Measurements from ENCODE around the gene TNS2. TPM values are rescaled to one million over a fixed set of nuclear protein-coding genes. Genes with fewer than 3 reads are reported as not detected.
A peak's percentile ranks its signal among the peaks of the same experiment; 100 is the strongest.
"Not testable (repeated sequence)": the region's sequence is repeated elsewhere in the genome, so short reads cannot be mapped to it uniquely, and the experiment has no call there.

The TNS2 gene
- total RNA-seq, 1 experiment from 2014 or later = 7.0 TPM

- no peak for DNase-seq (ENCODE audit: low read depth)
These were observed 44.0 kb downstream of the TNS2 start for GRCh38 chr12:53093777-53094393.

DNA sequence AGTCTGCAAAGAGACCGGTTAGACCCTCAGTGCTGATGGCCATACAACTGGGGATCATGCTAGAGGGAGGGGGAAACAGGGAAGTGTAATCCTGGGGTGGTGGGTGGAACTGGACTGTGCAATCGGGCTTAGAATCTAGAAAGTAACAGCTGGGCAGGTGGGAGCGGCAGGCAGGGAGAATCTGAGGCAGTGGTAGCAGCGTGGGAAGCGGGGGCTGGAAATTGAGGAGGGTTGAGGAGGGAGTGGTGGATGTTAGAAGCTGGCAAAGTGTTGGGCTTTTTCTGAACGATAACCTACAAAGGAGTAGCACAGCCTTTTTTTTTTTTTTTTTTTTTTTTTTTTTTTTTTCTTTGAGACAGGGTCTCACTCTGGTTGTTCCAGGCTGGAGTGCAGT lies 44.5 kb downstream of the TNS2 start:
- DNase-seq (ENCODE audit: low read depth) = no peak

- peak; percentile 65 for DNase-seq (ENCODE audit: low read depth)
These were observed 45.1 kb downstream of the TNS2 start for GRCh38 chr12:53094796-53095595.

GRCh38 chr12:53095596-53095895 lies 45.7 kb downstream of the TNS2 start:
- not testable (repeated sequence) for DNase-seq (ENCODE audit: low read depth)

DNA sequence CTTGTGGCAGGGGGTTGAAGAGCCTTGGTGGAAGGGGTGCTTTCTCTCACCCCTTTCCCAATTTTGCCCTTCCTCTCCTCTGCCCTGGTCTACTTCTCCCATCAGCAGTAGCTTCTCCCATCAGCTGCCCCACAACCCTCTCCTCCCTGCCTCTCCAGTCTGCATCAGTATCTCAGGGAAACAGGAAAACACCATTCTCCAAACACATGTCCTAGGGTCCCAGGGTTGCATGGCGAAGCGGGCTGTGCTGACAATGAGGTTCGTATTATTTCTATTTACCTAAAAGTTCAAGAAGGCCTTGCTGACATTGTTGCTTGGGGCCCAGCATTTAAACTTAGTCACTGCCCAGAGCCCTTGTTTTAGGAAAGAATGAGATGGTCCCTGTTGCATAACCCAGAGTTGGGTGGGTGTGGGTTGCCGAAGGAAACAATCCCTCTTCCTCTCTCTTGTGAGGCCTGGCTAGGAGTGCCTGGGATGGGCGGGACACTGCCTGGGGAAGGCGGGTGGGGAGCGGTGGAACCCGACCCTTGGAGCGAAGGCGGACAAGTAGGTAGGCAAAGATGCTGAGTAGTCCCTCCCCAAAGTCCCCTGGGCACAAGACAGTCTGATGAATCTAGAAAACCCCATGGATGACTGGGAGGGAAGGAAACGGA lies 46.4 kb downstream of the TNS2 start:
- DNase-seq (ENCODE audit: low read depth) = peak; percentile 48

GRCh38 chr12:53096759-53097158 lies 46.9 kb downstream of the TNS2 start:
- no peak for DNase-seq (ENCODE audit: low read depth)

- peak; percentile 48 for DNase-seq (ENCODE audit: low read depth)
These were observed 47.3 kb downstream of the TNS2 start for GRCh38 chr12:53097207-53097563.

- DNase-seq (ENCODE audit: low read depth) = peak; percentile 87
These were observed 47.9 kb downstream of the TNS2 start, which contains the start of gene IGFBP6 for GRCh38 chr12:53097564-53098353. Gene IGFBP6 (plus strand): TSS chr12:53097667. CDS start chr12:53097718, 51 bp downstream.

- DNase-seq (ENCODE audit: low read depth) = peak; percentile 94
These were observed 48.6 kb downstream of the TNS2 start for GRCh38 chr12:53098354-53098981.

- DNase-seq (ENCODE audit: low read depth) = peak; percentile 99
These were observed 49.4 kb downstream of the TNS2 start for GRCh38 chr12:53099071-53099882.

DNA sequence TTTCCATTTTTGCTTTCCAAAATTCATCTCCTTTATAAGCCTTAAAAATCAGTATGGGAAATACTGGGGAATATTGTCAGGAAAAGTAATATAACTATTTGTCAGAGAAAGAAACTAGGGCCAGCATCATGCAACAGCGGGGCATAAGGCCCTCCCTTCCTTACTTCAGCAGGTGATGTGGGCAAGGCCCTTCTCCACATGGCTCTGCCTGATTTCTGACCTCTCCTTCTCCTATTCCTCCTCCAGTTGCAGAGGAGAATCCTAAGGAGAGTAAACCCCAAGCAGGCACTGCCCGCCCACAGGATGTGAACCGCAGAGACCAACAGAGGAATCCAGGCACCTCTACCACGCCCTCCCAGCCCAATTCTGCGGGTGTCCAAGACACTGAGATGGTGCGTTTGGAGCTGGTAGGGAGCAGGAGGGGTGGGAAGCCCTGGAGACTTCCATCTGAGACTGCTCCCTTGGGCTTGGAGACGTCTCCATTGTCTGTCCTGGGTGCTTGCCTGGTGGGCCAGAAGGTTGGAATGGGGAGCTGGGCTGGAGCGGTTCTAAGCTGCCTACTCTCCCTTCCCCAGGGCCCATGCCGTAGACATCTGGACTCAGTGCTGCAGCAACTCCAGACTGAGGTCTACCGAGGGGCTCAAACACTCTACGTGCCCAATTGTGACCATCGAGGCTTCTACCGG lies 50.7 kb downstream of the TNS2 start:
- no peak for DNase-seq (ENCODE audit: low read depth)

- DNase-seq (ENCODE audit: low read depth) = no peak
These were observed 51.4 kb downstream of the TNS2 start for GRCh38 chr12:53101266-53101665.

GRCh38 chr12:53101931-53102781 lies 52.3 kb downstream of the TNS2 start:
- no peak for DNase-seq (ENCODE audit: low read depth)

GRCh38 chr12:53102883-53103807 lies 53.3 kb downstream of the TNS2 start, which contains the start of gene SOAT2:
Gene SOAT2 (plus strand): TSS chr12:53103486. CDS start chr12:53103578, 92 bp downstream.
- DNase-seq (ENCODE audit: low read depth) = no peak

DNA sequence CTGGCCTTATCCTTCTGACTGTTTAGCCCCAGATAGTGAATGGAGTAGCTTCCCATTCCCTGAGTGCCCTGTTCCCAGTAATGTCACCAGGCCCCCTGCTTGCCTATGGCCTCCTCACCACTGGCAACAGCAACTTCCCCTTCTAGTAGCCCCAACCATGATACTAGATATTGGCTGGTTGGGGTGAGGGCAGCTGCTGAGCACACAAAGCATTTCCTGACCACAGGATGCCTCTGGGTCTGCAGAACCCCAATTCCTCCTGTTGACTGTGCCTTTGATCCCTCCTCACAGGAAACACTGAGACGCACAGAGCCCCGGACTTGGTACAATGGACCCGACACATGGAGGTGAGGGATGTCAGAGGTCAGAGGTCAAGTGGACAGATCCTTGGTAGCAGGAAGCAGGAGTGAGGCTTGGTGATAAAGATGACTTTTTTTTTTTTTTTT lies 54.0 kb downstream of the TNS2 start:
- DNase-seq (ENCODE audit: low read depth) = no peak

DNA sequence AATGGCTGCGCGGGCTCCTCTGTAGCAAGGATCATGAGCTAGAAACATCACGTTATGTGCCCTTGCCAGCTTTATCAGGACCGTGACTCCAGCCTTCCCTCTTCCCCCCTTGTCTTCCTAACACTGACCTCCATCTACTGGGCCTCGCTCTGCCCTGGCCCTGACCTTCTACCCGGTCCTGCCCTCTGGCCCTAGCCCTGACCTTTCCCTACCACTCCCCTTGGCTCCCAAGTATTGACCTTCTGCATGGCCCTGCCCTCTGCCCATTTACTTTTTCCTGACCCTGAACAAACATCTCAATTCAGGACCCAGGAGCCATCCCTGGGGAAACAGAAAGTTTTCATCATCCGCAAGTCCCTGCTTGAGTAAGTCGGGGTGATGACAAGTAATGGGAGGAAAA lies 55.4 kb downstream of the TNS2 start:
- no peak for DNase-seq (ENCODE audit: low read depth)

- DNase-seq (ENCODE audit: low read depth) = no peak
These were observed 56.0 kb downstream of the TNS2 start for GRCh38 chr12:53105712-53106439.

Measured in Daoy (cell line).